Calu3 (cell line): ENCODE data around the gene PSMA4. TPM values are rescaled to one million over a fixed set of nuclear protein-coding genes. Genes with fewer than 3 reads are reported as not detected.
"Not testable (repeated sequence)": the region's sequence is repeated elsewhere in the genome, so short reads cannot be mapped to it uniquely, and the experiment has no call there.

Experiments
- BruUV-seq: library from RNA; stranded (reverse); fragments of 400-500 nt; replicated peaks from 2 replicates; lab custom pipeline; 2021; lab: Mats Ljungman, UMichigan
- CTCF ChIA-PET: fragments of 300-600 bp; sonication (Branson Sonifier 250); formaldehyde crosslinking; loops from one replicate; lab custom pipeline; 2022; ENCODE audit warnings: antibody characterized with exemption; lab: Charles Lee
- DNase-seq: peaks from one replicate; pipeline ENCODE4 v3.0.0; 2022
- H3K27ac Mint-ChIP-seq: one replicate; pipeline ENCODE4 v1.8.0; 2022; ENCODE audit warnings: mixed read lengths; ENCODE audit not compliant: unreplicated experiment
- H3K27me3 Mint-ChIP-seq: one replicate; pipeline ENCODE4 v1.8.0; 2022; ENCODE audit warnings: mixed read lengths; ENCODE audit not compliant: unreplicated experiment
- H3K36me3 Mint-ChIP-seq: one replicate; pipeline ENCODE4 v1.8.0; 2022; ENCODE audit warnings: mild to moderate bottlenecking, moderate library complexity, mixed read lengths; ENCODE audit not compliant: insufficient read depth, unreplicated experiment
- H3K4me1 Mint-ChIP-seq: one replicate; pipeline ENCODE4 v1.8.0; 2022; ENCODE audit warnings: mild to moderate bottlenecking, low read depth, mixed read lengths; ENCODE audit not compliant: unreplicated experiment
- H3K4me3 Mint-ChIP-seq: one replicate; pipeline ENCODE4 v1.8.0; 2022; ENCODE audit warnings: mild to moderate bottlenecking, low read depth, moderate library complexity, mixed read lengths; ENCODE audit not compliant: unreplicated experiment
- H3K9me3 Mint-ChIP-seq: one replicate; pipeline ENCODE4 v1.8.0; 2022; ENCODE audit warnings: low read depth, mixed read lengths; ENCODE audit not compliant: unreplicated experiment
- intact Hi-C: fragments of 100-400 bp; cut with micrococcal nuclease; formaldehyde crosslinking; loops from one replicate; pipeline ENCODE4 v1.10.0; 2022; ENCODE audit not compliant: unreplicated experiment
- total RNA-seq: library from RNA; stranded (reverse); gene quantifications from 2 replicates; pipeline ENCODE4 v1.2.3, GENCODE V29; 2022
- TF ChIP-seq, protein P1 (sequence below): fragments of 200-600 bp; IDR thresholded peaks from one replicate; pipeline ENCODE4 v1.8.0; 2022; ENCODE audit warnings: antibody characterized with exemption; ENCODE audit not compliant: unreplicated experiment

Gene PSMA4
- total RNA-seq, 1 experiment from 2014 or later: 376 TPM

DNA sequence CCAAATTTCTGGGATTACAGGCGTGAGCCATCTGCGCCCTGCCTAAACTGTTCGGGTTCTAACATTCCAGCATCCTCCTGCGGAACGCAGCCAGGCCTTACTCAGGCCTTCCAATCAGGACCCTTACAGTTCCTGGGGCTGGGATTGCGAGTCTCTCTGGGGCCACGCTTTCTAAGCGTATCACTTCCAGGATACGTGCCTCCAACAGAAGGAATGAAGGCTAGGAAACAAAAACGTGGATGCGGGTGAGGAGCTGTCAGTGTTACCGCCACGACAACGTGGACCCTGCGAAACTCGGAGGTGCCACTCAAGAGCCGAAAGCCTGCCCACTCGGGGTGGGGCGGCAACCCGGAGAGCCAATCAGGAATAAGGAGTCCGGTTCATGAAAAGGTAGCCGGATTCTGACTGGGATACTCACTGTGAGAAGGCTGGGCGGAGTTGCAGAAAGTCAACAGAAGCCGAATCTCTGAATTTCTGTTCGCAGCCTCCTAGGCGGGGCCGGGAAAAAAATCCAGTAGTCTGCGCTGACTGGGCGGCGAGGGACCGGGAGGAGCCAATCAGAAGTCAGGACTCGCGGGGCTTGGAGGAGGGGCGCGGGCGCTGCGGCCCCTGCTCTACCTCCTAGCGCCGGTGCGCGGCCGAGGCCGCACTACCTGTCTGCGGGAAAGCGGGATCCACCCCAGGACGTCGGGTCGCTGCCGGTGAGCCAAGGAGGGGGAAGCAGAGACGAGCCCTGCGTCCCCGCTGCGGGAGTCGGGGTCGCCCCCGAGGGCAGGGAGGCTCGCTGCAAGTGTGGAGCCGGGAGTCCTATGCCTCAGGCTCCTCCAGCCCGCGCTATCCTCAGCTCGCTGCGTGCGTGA, 33.0 kb upstream of the PSMA4 start, which contains the start of gene HYKK:
TSS of gene HYKK (plus strand) at position 607 of the 860 bp plus-strand sequence. CDS start 5,512 bp downstream, outside the sequence.
- no TSS peak for BruUV-seq
- H3K27ac Mint-ChIP-seq: peak within 1 kb of the TSS; percentile 63
- no peaks in the 10 kb centered on the region for H3K4me1 Mint-ChIP-seq
- CTCF ChIA-PET: interaction anchor here (0.8 kb wide), 2 partner anchors 58 to 59 kb away, joined by 3 read pairs; no protein-coding TSS in a partner anchor
- peaks cover 35% of the 10 kb centered on the region for H3K36me3 Mint-ChIP-seq
- no peaks in the 10 kb centered on the region for H3K9me3 Mint-ChIP-seq
- peak within 1 kb of the TSS; percentile 88 for H3K4me3 Mint-ChIP-seq
- TF ChIP-seq, protein P1, sequence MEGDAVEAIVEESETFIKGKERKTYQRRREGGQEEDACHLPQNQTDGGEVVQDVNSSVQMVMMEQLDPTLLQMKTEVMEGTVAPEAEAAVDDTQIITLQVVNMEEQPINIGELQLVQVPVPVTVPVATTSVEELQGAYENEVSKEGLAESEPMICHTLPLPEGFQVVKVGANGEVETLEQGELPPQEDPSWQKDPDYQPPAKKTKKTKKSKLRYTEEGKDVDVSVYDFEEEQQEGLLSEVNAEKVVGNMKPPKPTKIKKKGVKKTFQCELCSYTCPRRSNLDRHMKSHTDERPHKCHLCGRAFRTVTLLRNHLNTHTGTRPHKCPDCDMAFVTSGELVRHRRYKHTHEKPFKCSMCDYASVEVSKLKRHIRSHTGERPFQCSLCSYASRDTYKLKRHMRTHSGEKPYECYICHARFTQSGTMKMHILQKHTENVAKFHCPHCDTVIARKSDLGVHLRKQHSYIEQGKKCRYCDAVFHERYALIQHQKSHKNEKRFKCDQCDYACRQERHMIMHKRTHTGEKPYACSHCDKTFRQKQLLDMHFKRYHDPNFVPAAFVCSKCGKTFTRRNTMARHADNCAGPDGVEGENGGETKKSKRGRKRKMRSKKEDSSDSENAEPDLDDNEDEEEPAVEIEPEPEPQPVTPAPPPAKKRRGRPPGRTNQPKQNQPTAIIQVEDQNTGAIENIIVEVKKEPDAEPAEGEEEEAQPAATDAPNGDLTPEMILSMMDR: peak; percentile 25
- intact Hi-C loops: no loop called here
- no peaks in the 10 kb centered on the region for H3K27me3 Mint-ChIP-seq
- DNase-seq: peak; percentile 98

DNA sequence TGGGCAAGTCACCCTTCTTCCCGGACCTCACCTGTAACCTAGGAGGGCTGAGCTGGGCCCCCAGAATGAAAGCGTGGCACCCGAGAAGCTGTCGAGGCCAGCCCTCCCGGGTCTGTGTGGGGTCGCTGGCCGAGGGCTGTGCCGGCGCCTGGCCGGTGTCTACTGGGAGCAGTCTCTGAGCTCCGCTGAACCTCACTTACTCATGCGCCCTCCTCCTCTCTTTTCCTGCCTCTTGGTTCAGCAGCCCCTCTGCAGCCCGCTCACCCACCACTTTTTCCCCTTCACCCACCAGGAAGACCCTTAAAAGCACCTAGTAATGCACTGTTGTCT, 32.4 kb upstream of the PSMA4 start:
- intact Hi-C loops: no loop called here
- no peaks in the 10 kb centered on the region for H3K27me3 Mint-ChIP-seq
- H3K4me3 Mint-ChIP-seq: peak overlapping the region; percentile 88
- TF ChIP-seq, protein P1: no peak
- BruUV-seq: TSS peak; percentile 20
- CTCF ChIA-PET: interaction anchor here (0.8 to 1.2 kb wide), 4 partner anchors 34 to 85 kb away, joined by 3 read pairs; no protein-coding TSS in a partner anchor
- no peak for DNase-seq
- H3K4me1 Mint-ChIP-seq: no peaks in the 10 kb centered on the region
- no peaks in the 10 kb centered on the region for H3K9me3 Mint-ChIP-seq
- H3K27ac Mint-ChIP-seq: peak overlapping the region; percentile 63
- peaks cover 30% of the 10 kb centered on the region for H3K36me3 Mint-ChIP-seq

DNA sequence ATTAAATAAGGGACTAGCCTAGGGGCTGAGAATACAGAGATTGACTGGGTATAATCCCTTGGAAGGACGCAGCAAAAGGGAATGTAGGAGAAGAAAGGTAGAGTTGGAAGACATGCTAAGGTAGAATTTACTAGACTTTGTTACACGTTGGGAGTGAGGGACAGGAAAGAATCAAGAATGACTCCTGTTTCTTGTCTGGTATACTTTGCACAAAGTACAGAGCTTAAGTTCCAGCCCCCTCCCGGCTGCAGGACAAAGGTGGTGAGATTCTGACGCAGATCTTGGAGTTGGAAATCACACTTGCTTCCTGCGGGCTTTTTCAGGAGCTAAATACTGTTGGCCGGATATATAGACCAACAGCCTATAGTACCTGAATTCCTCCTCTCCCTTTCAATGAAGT, 32.0 kb upstream of the PSMA4 start:
- intact Hi-C loops: no loop called here
- Mint-ChIP-seq H3K27me3 (no peaks in the 10 kb centered on the region), H3K36me3 (peaks cover 30% of the 10 kb centered on the region), H3K4me3 (peak overlapping the region; percentile 88), H3K27ac (peak overlapping the region; percentile 63), H3K9me3 (no peaks in the 10 kb centered on the region), H3K4me1 (no peaks in the 10 kb centered on the region)
- DNase-seq: peak; percentile 16
- BruUV-seq: no TSS peak
- CTCF ChIA-PET: interaction anchor here (0.8 to 1.2 kb wide), 4 partner anchors 33 to 86 kb away, joined by 3 read pairs; no protein-coding TSS in a partner anchor
- TF ChIP-seq, protein P1: no peak

DNA sequence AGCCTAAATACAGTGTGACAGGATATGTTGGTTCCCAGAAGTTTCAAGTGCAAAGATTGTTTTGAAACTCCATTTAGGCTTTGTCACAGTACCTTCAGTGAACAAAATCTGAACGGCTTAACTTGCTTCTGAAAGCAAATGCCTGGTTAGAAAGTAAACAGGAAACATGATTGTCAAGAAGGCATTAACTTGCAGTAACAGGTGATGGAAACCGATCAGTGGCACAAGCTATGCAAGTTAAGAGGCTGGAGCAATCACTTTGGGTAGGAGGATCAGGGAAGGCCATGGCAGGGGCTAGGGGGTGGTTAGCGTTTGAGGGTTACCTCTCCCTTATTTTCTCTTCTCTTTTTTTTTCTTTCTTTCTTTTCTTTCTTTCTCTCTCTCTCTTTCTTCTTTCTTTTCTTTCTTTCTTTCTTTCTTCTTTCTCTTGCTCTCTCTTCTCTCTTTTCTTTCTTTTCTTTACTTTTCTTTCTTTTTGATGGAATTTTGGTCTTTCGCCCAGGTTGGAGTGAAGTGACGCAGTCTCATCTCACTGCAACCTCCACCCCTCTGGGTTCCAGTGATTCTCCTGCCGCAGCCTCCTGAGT, 30.4 kb upstream of the PSMA4 start:
- no peak for DNase-seq
- TF ChIP-seq, protein P1: no peak
- H3K4me3 Mint-ChIP-seq: no peak overlapping the region
- no peaks in the 10 kb centered on the region for H3K27me3 Mint-ChIP-seq
- BruUV-seq: no TSS peak
- no peaks in the 10 kb centered on the region for H3K4me1 Mint-ChIP-seq
- H3K36me3 Mint-ChIP-seq: peaks cover 30% of the 10 kb centered on the region
- no peaks in the 10 kb centered on the region for H3K9me3 Mint-ChIP-seq
- intact Hi-C loops: no loop called here
- H3K27ac Mint-ChIP-seq: no peak overlapping the region
- CTCF ChIA-PET: no interaction called here

DNA sequence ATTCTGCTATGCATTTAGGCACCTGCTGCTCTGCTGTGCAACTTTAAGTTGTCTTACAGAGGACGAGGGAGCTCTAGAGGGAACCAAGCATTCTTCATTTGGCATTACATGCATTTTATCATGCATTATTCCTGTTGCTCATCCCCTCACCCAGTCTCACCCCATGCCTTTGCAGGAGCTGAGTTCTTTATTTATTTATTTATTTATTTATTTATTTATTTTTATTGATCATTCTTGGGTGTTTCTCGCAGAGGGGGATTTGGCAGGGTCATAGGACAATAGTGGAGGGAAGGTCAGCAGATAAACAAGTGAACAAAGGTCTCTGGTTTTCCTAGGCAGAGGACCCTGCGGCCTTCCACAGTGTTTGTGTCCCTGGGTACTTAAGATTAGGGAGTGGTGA, 20.2 kb upstream of the PSMA4 start:
- H3K27ac Mint-ChIP-seq, DNase-seq, intact Hi-C loops, CTCF ChIA-PET, H3K36me3 Mint-ChIP-seq, H3K27me3 Mint-ChIP-seq, H3K4me3 Mint-ChIP-seq, BruUV-seq, H3K9me3 Mint-ChIP-seq, H3K4me1 Mint-ChIP-seq: not testable (repeated sequence)
